Transverse colon (tissue), 4 donors: ENCODE measurements around the gene PJA2.

ENCODE experiments used
- POLR2AphosphoS5 ChIP-seq, 3 donors: sonication (generic); formaldehyde crosslinking; IDR thresholded peaks; one replicate each; pipeline ENCODE4 v1.6.1; 2016; ENCODE audit warnings: antibody characterized with exemption in 3 of 3
- TF ChIP-seq, protein P1 (sequence below), 5 experiments: fragments of 200-600 bp in 3 of 5; fragments of 450-650 bp in 2 of 5; sonication (generic) in 3 of 5; IDR thresholded peaks; 1 replicate in 2 of 5; 2 replicates in 3 of 5; pipeline ENCODE4 v1.5.1; 2016 to 2017; ENCODE audit warnings: antibody characterized with exemption in 5 of 5, inconsistent platforms in 3 of 5, mild to moderate bottlenecking in 2 of 5, moderate library complexity in 1 of 5

DNA sequence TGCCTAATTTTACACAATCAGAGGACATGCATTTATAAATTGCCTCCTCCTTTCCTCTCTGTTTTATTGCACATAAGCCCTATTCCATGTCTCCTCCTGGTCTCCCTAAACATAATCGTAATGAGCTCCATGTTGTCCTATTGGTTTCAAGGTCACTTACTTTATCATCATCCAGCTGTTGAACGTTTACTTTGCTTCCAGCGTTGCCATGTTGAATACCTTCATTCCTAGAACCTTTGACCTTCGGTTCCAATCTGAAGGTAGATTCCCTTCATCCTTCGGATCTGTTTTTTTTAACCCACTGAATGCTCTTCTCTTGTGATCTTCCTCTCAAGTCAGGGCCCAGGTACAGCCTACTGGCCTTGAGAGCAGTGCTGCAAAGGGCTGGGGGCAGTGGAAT lies 84.3 kb downstream of the PJA2 start:
- TF ChIP-seq, protein P1, sequence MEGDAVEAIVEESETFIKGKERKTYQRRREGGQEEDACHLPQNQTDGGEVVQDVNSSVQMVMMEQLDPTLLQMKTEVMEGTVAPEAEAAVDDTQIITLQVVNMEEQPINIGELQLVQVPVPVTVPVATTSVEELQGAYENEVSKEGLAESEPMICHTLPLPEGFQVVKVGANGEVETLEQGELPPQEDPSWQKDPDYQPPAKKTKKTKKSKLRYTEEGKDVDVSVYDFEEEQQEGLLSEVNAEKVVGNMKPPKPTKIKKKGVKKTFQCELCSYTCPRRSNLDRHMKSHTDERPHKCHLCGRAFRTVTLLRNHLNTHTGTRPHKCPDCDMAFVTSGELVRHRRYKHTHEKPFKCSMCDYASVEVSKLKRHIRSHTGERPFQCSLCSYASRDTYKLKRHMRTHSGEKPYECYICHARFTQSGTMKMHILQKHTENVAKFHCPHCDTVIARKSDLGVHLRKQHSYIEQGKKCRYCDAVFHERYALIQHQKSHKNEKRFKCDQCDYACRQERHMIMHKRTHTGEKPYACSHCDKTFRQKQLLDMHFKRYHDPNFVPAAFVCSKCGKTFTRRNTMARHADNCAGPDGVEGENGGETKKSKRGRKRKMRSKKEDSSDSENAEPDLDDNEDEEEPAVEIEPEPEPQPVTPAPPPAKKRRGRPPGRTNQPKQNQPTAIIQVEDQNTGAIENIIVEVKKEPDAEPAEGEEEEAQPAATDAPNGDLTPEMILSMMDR (IDR thresholded peaks at IDR 0.05): no peak
- TF ChIP-seq POLR2AphosphoS5 (IDR thresholded peaks at IDR 0.05): no peak
